ENCODE measurements around the gene UCK2. TPM values are rescaled to one million over a fixed set of nuclear protein-coding genes. Genes with fewer than 3 reads are reported as not detected.

Gene UCK2
- total and polyA plus RNA-seq, 10 of the 15 experiments (the other 5 are each of a cell fraction or from before 2014, with no cell fraction given), result 55.3 to 106 (median 84.9) TPM

GRCh38 chr1:165860065-165860464, 32.7 kb downstream of the UCK2 start (continued):
- TF ChIP-seq NFYB (IDR thresholded peaks at IDR 0.05; ENCODE audit: insufficient read depth, low read depth, low read length) (no peak), WRNIP1 (IDR thresholded peaks at IDR 0.05; ENCODE audit: borderline replicate concordance, low read depth, low read length) (no peak), CREM (IDR thresholded peaks at IDR 0.05; ENCODE audit: low read depth) (no peak), NKRF (conservative IDR thresholded peaks at IDR 0.05) (no peak), PKNOX1 (IDR thresholded peaks at IDR 0.05) (no peak), REST (IDR thresholded peaks at IDR 0.05; ENCODE audit: low read depth, low read length) (no peak)
